ENCODE data around the gene PRTN3. TPM values are rescaled to one million over a fixed set of nuclear protein-coding genes. Genes with fewer than 3 reads are reported as not detected.

PRTN3 gene
- total RNA-seq, 1 experiment from 2014 or later, result not detected

GRCh38 chr19:861141-861755, 20.4 kb downstream of the PRTN3 start:
- Mint-ChIP-seq H3K27me3 (ENCODE audit: unreplicated experiment) (no peaks in the 10 kb centered on the region), H3K4me1 (ENCODE audit: low read depth, unreplicated experiment) (no peaks in the 10 kb centered on the region), H3K36me3 (ENCODE audit: insufficient read depth, unreplicated experiment) (peaks cover 16% of the 10 kb centered on the region), H3K9me3 (ENCODE audit: low read depth, unreplicated experiment) (no peaks in the 10 kb centered on the region), H3K4me3 (ENCODE audit: low read depth, unreplicated experiment) (peak overlapping the region; percentile 52), H3K27ac (ENCODE audit: unreplicated experiment) (no peak overlapping the region)
- TF ChIP-seq, protein P1, sequence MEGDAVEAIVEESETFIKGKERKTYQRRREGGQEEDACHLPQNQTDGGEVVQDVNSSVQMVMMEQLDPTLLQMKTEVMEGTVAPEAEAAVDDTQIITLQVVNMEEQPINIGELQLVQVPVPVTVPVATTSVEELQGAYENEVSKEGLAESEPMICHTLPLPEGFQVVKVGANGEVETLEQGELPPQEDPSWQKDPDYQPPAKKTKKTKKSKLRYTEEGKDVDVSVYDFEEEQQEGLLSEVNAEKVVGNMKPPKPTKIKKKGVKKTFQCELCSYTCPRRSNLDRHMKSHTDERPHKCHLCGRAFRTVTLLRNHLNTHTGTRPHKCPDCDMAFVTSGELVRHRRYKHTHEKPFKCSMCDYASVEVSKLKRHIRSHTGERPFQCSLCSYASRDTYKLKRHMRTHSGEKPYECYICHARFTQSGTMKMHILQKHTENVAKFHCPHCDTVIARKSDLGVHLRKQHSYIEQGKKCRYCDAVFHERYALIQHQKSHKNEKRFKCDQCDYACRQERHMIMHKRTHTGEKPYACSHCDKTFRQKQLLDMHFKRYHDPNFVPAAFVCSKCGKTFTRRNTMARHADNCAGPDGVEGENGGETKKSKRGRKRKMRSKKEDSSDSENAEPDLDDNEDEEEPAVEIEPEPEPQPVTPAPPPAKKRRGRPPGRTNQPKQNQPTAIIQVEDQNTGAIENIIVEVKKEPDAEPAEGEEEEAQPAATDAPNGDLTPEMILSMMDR (IDR thresholded peaks at IDR 0.05; ENCODE audit: unreplicated experiment), result no peak
- CTCF ChIA-PET, result no interaction called here
- DNase-seq, result no peak
- intact Hi-C loops (cut with micrococcal nuclease; ENCODE audit: unreplicated experiment), result no loop called here
- no TSS peak for BruUV-seq (replicated peaks)

GRCh38 chr19:861756-862580, 21.2 kb downstream of the PRTN3 start:
- H3K4me3 Mint-ChIP-seq (ENCODE audit: low read depth, unreplicated experiment), result no peak overlapping the region
- BruUV-seq (replicated peaks), result no TSS peak
- no peak for DNase-seq
- CTCF ChIA-PET, result no interaction called here
- H3K27me3 Mint-ChIP-seq (ENCODE audit: unreplicated experiment), result no peaks in the 10 kb centered on the region
- TF ChIP-seq, protein P1 (IDR thresholded peaks at IDR 0.05; ENCODE audit: unreplicated experiment), result no peak
- H3K4me1 Mint-ChIP-seq (ENCODE audit: low read depth, unreplicated experiment), result no peaks in the 10 kb centered on the region
- no peak overlapping the region for H3K27ac Mint-ChIP-seq (ENCODE audit: unreplicated experiment)
- H3K36me3 Mint-ChIP-seq (ENCODE audit: insufficient read depth, unreplicated experiment), result peaks cover 16% of the 10 kb centered on the region
- H3K9me3 Mint-ChIP-seq (ENCODE audit: low read depth, unreplicated experiment), result no peaks in the 10 kb centered on the region
- intact Hi-C loops (cut with micrococcal nuclease; ENCODE audit: unreplicated experiment), result no loop called here

GRCh38 chr19:862581-863314, 21.9 kb downstream of the PRTN3 start:
- Mint-ChIP-seq H3K4me1 (ENCODE audit: low read depth, unreplicated experiment) (no peaks in the 10 kb centered on the region), H3K27ac (ENCODE audit: unreplicated experiment) (no peak overlapping the region), H3K27me3 (ENCODE audit: unreplicated experiment) (no peaks in the 10 kb centered on the region), H3K4me3 (ENCODE audit: low read depth, unreplicated experiment) (no peak overlapping the region), H3K9me3 (ENCODE audit: low read depth, unreplicated experiment) (no peaks in the 10 kb centered on the region), H3K36me3 (ENCODE audit: insufficient read depth, unreplicated experiment) (peaks cover 16% of the 10 kb centered on the region)
- CTCF ChIA-PET, result no interaction called here
- TF ChIP-seq, protein P1 (IDR thresholded peaks at IDR 0.05; ENCODE audit: unreplicated experiment), result no peak
- BruUV-seq (replicated peaks), result no TSS peak
- DNase-seq, result peak; percentile 30
- intact Hi-C loops (cut with micrococcal nuclease; ENCODE audit: unreplicated experiment), result no loop called here

DNA sequence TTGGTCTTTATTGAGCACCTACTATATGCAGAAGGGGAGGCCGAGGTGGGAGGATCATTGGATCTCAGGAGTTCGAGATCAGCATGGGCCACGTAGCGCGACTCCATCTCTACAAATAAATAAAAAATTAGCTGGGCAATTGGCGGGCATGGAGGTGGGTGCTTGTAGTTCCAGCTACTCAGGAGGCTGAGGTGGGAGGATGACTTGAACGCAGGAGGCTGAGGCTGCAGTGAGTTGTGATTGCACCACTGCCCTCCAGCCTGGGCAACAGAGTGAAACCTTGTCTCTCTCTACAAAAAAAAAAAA, 22.5 kb downstream of the PRTN3 start:
- no peak for DNase-seq
- H3K4me1 Mint-ChIP-seq (ENCODE audit: low read depth, unreplicated experiment), result no peaks in the 10 kb centered on the region
- no peak overlapping the region for H3K27ac Mint-ChIP-seq (ENCODE audit: unreplicated experiment)
- no peak overlapping the region for H3K4me3 Mint-ChIP-seq (ENCODE audit: low read depth, unreplicated experiment)
- TF ChIP-seq, protein P1 (IDR thresholded peaks at IDR 0.05; ENCODE audit: unreplicated experiment), result no peak
- CTCF ChIA-PET, result no interaction called here
- H3K27me3 Mint-ChIP-seq (ENCODE audit: unreplicated experiment), result no peaks in the 10 kb centered on the region
- peaks cover 16% of the 10 kb centered on the region for H3K36me3 Mint-ChIP-seq (ENCODE audit: insufficient read depth, unreplicated experiment)
- H3K9me3 Mint-ChIP-seq (ENCODE audit: low read depth, unreplicated experiment), result no peaks in the 10 kb centered on the region
- intact Hi-C loops (cut with micrococcal nuclease; ENCODE audit: unreplicated experiment), result no loop called here
- BruUV-seq (replicated peaks), result no TSS peak

Measured in Calu3 (cell line).